HG03521 (cell line): ENCODE measurements around the gene CNOT9.
A peak's percentile ranks its signal among the peaks of the same experiment; 100 is the strongest.
"Not testable (repeated sequence)": the region's sequence is repeated elsewhere in the genome, so short reads cannot be mapped to it uniquely, and the experiment has no call there.

Experiments used
- ATAC-seq: cut with Tn5 transposase; IDR thresholded peaks from one replicate; pipeline ENCODE4 v1.9.1; 2021; ENCODE audit warnings: mild to moderate bottlenecking, moderate library complexity; ENCODE audit not compliant: unreplicated experiment

Gene CNOT9, protein sequence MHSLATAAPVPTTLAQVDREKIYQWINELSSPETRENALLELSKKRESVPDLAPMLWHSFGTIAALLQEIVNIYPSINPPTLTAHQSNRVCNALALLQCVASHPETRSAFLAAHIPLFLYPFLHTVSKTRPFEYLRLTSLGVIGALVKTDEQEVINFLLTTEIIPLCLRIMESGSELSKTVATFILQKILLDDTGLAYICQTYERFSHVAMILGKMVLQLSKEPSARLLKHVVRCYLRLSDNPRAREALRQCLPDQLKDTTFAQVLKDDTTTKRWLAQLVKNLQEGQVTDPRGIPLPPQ

DNA sequence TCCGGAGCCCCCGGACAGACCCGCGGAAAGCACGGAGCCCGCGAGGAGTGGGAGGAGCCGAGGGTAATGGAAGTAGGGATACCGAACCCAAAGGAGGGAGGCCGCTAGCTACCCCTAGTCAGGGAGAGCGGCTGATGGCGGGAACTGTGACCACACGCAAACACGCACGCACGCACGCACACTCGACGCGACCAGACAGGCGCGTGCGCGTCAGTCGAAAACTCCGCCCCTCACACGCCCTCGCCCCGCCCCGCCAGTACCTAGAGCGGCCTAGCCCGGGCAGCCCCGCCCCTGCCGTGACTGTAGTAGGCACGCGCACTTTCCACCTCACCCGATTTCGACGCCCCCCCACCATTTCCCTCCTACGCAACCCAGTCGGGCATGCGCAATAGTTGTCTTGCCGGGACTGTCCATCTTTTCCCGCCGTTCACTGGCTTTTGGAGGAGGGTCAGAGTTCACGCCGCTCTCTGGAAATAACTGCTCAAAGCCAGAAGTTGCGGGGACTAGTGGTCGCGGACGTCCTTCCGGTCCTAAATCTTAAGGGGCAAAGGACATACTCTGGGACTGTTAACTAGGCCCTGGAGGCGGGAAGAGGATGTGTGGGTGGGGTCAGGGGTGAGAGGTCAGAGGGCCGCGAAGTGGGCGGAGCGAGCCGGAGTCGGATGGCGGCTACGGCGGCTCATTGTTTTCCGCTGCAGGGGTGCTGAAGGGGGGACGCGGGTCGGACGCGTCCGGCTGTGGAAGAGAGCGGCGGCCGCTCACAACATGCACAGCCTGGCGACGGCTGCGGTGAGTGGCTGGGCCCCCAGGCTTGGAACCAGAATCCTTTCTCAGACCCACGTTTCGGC lies at the start of gene CNOT9, which contains the start of gene USP37:
TSS of gene CNOT9 (plus strand) at position 650 of the 848 bp plus-strand sequence. CDS start at position 766, 116 bp downstream.
TSS of gene USP37 (minus strand) at position 162 of the 848 bp plus-strand sequence. CDS start 9,698 bp downstream, outside the sequence.
- ATAC-seq: peak; percentile 83

DNA sequence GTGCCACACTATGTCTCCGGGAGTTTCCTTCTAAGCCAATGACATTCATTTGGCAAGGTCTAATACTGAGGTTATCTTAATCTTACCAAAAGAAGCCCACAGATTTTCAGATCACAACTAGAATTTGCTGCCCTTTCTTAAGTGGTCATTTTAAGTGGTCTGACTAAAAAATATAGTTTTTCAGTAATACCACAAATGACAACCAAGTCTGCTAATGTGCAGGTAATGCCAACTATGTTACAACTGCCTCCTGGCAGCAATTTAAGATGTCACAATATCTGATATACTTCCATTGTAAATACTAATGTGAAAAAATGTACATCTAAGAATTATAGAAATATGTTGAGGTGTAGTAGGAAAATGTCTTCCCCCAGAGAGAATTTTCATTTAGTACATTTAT lies 49.8 kb upstream of the CNOT9 start:
- no peak for ATAC-seq

DNA sequence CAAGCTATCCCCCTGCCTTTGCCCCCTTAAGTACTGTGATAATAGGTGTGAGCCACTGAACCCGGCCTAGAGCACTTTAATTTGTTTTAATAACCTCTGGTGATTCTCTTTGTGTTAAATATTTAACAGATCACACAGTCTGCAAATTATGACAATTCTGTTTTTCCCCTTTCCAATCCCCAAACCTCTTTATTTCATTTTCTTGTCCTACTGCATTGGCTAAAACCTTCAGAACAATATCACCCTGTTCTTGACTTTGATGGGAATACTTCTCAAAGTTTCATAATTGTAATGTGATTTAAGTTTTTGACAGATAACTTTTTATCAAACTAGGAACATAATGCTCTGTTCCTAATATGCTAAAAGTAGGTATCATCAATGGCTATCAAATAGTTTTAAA lies 45.0 kb upstream of the CNOT9 start:
- ATAC-seq: no peak

DNA sequence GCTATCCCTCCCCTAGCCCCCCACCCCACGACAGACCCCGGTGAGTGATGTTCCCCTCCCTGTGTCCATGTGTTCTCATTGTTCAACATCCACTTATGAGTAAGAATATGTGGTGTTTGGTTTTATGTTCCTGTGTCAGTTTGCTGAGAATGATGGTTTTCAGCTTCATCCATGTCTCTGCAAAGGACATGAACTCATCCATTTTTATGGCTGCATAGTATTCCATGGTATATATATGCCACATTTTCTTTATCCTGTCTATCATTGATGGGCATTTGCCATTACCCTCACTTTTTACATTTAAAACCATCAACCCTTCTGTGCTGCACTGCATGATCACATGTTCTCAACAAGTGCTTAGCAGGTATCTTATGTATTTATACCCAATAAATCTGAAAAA lies 40.2 kb upstream of the CNOT9 start:
- not testable (repeated sequence) for ATAC-seq

DNA sequence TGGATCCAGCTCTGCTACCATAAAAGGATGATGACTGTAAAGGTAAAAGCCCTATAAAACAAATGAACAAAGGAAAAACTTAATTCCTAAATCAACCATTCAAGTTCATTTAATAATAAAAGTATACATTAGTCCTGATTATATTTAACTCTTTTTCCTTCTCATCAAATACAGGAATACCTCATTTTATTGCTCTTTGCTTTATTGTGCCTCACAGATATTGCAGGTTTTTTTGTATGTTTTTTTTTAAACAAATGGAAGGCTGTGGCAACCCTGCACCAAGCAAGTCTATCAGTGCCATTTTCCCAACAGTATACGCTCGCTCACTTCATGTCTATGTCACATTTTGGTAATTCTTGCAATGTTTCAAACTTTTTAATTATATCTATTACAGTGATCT lies 38.6 kb upstream of the CNOT9 start:
- ATAC-seq: no peak

DNA sequence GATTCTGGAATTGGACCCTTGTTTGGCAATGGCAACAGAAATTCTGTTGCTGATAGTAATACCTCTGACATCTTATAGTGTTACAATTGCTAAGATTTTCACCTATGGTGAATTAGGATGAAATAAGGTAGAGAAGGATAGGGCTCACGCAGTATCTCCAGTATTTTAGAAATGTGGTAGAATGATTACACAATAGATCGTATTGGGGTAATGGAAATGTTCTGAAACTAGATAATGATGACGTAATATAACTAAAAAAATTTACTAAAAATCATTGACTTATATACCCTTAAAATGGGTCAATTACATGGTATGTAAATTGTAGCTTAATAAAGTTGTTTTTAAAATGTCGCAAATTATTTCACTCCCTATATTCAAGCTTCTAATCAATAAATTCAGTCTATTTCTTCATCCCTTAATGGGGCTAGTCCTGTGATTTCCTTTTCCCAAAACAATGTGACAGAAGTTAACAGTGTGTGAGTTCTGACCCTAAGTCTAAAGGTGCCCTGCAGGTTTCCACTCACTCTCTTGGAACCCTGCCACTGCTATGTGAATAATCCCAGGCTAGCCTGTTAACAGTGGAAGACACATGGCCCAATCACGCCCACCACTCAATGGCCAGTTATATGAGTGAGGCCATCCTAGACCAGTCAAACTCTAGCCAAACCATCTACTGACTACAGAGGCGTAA lies 31.7 kb upstream of the CNOT9 start:
- no peak for ATAC-seq

DNA sequence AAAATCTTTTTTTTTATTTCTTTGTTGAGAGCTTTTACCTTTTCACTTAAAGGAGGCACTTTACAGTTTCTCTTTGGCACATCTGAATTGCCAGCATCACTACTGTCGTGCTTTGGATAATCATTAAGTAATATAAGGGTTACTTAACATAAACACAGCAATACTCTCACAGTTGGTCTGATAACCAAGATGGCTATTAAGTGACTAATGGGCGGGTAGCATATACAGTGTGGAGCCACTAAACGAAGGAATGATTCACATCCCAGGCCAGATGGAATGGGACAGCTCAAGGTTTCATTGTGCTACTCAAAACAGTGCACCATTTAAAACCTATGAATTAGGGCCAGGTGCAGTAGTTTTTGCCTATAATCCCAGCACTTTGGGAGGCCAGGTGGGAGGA lies 28.6 kb upstream of the CNOT9 start:
- ATAC-seq: no peak

DNA sequence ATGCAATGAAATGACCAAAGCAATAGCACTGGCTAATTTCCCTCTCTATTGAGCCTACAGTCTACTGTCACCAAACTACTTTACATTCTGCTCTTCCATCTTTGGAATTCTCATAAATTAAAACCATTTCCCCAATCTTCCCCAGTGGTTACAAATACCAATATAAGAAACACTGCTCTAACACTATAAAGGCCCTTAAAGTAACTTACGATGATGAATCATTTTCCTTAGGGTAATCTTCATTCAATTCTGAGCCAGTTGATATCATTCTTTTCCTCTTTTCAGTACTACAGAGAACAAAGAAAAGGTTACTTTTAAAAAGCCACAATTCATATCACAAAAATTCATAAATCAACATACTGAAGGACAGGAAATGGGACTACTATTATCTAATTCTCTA lies 22.6 kb upstream of the CNOT9 start:
- ATAC-seq: no peak

DNA sequence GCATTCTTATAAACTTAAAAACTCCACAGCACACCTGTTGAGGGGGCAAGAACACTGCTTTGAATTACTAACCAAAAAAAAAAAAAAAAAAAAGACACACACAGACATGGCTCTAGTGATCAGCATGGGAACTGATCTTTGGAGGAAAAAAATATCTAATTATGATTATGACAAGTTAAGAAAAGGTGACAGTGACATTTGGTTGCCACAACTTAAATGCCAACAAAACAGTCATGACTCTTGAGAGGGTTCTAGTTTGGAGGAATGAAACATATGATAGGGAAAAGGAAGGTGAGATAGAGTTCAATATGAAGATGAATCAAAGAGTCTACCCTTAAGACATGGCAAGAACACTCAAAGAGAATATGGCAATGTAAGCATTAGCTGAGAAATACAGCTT lies 21.1 kb upstream of the CNOT9 start:
- no peak for ATAC-seq

DNA sequence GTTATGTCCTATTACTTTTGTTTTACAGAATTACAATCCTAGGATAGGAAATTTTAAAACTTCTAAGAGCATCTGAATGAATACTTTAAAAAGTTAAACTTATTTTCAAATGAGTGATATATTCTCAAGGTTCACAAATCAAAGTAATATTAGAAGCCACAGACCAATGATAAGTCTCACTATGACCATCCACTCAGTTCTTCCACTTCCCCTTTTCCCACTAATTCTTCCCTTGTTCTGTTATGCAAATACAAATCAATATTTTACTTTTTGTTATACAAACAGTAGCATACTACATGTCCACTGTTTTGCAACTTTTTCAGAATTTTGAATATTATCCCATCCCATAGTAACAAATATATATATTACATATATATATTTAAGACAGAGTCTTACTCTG lies 20.7 kb upstream of the CNOT9 start:
- ATAC-seq: no peak

DNA sequence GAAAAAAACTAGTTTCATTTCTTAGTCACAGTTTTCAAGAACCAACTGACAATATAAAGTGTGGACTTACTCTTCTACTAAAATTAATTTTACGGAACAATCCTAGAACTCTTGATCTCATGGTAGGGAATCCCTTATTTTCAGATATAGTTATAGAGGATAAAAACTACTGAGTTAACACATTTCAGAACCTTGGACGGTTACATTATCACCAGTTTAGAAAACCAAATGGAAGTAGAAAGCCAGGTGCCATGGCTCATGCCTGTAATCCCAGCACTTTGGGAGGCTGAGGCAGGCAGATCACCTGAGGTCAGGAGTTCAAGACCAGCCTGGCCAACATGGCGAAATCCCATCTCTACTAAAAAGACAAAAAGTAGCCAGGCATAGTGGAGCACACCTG lies 14.4 kb upstream of the CNOT9 start:
- ATAC-seq: not testable (repeated sequence)

DNA sequence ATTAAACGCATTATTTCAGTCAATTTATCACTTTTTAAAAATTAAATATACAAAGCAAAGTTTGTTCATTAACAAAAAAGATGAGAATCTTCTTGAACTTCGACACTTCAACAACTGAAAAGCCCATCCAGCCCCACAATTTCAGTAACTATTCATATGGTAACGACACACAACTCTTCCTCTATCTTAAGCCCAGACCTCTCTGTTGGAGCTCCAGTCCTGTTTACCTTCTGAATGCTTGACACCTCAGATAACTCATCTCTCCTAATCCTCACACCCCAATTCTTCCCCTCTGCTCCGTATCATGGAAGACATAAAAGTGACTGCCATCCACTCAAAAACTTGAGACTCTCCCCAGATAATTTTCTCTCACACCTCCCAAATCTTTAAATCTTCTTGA lies 13.1 kb upstream of the CNOT9 start:
- no peak for ATAC-seq

DNA sequence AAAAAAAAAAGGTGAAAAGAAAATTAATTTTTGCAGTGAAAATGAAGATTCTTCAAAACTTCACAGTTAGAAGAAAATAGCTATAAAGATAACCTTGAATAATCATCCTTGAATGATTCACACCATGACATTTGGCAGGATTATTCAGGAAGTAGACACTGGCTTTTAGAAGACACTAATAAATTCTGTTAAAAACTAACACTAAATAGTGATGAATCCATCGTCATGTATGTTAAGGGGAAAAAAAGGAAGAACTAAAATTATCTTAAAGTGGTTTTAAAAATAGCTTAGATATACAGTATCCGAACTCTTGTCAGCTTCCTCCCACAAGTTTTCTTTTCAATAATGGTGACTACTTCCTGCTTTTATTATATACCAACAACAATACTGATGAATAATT lies 10.7 kb upstream of the CNOT9 start:
- no peak for ATAC-seq

DNA sequence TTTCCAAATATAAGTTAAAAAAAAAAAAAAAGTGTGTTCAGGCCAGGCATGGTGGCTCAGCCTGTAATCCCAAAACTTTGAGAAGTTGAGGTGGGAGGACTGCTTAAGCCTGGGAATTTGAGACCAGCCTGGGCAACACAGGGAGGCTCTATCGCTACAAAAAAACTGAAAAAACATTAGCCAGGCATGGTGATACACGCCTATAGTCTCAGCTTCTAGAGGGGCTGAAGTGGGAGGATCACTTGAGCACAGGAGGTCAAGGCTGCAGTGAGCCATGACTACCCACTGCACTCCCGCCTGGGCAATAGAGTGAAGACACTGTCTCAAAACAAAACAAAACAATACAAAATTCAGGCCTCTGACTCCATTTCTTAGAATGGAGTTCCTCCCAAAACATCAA lies 9.7 kb upstream of the CNOT9 start:
- no peak for ATAC-seq

DNA sequence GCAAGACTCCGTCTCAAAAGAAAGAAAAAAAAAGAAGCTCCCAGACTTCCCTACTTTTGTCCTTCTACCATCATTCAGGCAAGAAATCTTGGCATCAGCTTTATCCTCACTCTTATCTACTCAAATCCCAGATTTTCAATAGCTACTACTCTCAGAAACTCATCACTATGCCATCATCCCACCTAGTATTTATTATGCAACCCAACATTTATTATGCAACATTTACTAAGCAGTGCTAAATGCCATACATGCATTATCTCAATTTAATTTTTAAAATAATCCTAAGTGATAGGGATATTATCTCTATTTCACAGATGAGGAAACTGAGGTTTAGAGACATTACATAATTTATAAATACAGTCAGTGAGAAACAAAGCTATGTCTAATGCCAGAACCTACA lies 4.6 kb upstream of the CNOT9 start:
- ATAC-seq: no peak

DNA sequence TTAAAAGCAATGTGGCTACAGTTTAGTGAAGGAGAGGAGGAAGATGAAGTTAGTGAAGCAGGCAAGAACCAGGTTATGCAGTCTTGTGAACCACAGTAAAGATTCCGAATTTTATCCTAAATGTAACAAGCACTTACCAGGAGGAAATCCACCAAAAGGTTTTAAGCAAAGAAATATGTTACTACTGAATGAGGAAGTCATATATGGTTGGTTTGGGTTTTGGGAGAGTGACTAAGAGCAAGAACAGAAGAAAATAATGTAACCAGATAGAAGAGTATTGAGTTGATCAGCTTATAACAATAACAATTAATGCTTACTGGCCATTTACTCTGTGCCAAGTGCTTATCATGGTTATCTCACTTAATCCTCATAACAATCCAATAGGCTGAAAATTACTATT lies 2.3 kb upstream of the CNOT9 start:
- ATAC-seq: no peak

DNA sequence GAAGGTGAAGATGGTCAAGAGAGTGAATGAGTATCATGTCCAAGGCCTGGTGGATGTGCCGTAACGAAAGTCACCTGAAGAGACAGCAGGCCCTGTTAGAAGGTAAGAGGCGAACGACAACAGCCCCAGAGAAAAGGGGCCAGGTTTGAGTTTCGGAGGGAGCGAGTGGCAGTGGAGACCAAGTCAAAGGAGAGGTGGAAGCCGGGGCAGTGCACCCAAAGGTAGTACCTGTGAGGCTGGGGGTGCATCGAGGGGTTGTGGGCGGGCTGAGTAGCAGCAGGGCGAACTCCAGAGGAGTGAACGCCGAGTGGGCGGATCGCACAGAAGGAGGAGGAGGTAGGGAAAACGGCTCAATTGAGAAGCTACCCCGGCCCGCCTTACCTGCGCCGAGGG lies 846 bp upstream of the CNOT9 start:
- ATAC-seq: peak; percentile 25

DNA sequence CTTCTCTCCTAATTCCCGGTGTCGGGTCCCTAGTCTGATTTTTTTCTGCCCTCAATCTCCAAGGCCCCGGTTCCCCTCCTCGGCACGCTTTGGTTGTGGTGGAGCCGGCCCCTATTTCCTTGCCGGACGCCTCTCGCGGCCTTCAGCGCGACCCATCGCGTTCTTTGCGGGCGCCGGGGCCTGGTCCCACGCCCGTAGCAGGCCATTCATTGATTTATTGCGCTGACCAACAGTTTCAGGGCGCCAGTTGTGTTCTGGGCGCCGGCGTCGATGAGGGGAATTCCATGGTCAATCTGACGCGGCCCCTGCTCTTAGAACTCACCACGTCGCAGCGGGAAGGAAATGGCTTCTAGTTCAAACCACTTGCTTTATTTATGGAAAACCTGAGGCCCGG lies 396 bp downstream of the CNOT9 start:
- peak; percentile 21 for ATAC-seq

DNA sequence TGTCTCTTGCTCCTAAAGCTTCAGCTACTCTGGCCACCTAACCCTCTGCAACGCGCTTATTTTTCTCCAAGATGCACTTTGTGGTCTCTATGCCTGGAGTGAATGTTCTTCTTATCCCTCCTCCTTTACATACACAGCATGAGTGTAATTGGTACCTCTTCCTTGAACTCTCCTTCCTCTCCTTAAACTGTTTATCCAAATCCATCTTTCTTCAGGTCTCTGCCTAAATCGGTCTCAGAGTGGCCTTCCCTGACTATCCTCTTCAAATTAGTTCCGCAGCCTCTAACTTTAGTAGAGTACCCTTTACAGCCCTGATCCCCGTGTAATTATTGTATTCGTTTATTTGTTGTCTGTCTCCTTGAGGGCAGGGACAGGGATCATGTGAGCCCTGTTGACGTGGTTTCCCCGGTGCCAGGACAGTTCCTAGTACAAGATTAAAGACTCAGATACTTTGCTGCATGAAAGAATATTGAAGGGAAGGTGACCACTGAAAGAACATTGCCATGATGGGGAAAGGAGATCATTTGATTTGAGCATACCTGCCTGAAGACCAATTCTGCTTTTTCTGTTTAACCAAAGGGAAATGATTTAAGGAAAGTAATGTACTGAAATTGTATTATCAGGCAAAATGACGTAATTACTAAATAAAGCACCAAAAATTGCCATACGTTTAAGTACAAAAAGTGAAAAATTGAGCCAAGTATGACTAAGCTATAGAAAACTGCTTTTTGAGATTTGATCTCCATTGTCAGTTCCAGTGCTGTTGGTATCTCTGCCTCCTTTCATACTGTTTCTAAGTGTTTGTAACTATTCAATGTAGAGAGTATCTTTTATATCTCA lies 1.2 kb downstream of the CNOT9 start:
- no peak for ATAC-seq

DNA sequence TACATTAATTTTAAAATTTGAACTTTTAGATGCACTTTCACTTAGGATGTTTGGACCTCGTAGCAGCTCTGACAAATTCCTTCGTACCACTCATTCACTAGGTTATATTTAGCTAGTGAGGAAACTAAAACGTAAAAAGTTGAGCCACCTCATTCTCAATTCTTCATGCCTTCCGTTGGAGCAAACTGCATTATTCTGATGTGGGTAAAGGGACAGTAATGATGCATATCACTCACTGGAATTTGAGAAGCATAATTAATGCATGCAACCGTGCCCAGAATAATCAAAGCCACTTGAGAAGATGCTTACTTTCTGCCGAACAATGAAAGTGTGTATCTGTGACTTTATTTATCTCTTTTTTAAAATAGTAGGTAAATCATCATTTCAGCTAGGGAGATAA lies 2.2 kb downstream of the CNOT9 start:
- ATAC-seq: no peak

DNA sequence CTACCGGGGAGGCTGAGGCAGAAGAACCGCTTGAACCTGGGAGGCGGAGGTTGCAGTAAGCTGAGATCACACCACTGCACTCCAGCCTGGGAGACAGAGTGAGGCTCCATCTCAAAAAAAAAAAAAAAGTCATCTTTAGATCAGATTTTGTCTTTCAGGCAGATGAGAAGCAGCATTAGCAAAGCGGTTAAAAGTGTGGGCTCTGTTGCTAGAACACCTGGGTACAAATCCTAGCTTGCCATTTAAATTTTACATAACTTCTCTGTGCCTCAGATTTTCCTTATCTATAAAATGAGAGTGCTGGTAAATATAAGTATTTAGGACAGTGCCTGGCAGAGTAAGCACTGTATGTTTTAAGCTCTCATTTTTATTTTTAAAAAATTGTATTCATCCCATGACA lies 8.2 kb downstream of the CNOT9 start:
- no peak for ATAC-seq
